Mesendoderm (in vitro differentiated cells): Measurements from ENCODE around the gene ANKFN1.

Experiments
- DNase-seq: peaks from one replicate; pipeline ENCODE4 v3.0.0; 2013
- H2AK5ac ChIP-seq: 2 replicates; pipeline ENCODE4 v1.6.1; 2013; ENCODE audit warnings: low read length, inconsistent platforms
- H2BK120ac ChIP-seq: 2 replicates; pipeline ENCODE4 v1.6.1; 2013; ENCODE audit warnings: low read depth, mild to moderate bottlenecking, low read length, moderate library complexity, mixed read lengths
- H2BK15ac ChIP-seq: replicated peaks from 2 replicates; pipeline ENCODE4 v1.6.1; 2013; ENCODE audit warnings: low read depth, mild to moderate bottlenecking, moderate library complexity
- H2BK5ac ChIP-seq: 2 replicates; pipeline ENCODE4 v1.6.1; 2013; ENCODE audit warnings: low read length, inconsistent platforms
- H3K18ac ChIP-seq: 2 replicates; pipeline ENCODE4 v1.6.1; 2013; ENCODE audit warnings: mild to moderate bottlenecking, low read length, mixed read lengths
- H3K23ac ChIP-seq: one replicate; pipeline ENCODE4 v1.6.1; 2013; ENCODE audit warnings: low read length
- H3K27ac ChIP-seq: 2 replicates; pipeline ENCODE4 v1.5.1; 2013; ENCODE audit warnings: low read depth, mild to moderate bottlenecking, inconsistent platforms, low read length, moderate library complexity
- H3K27me3 ChIP-seq: 2 replicates; pipeline ENCODE4 v1.6.1; 2013; ENCODE audit warnings: low read length, control low read depth, mild to moderate bottlenecking, inconsistent platforms; ENCODE audit not compliant: insufficient read depth, poor library complexity
- H3K36me3 ChIP-seq: 2 replicates; pipeline ENCODE4 v1.6.1; 2013; ENCODE audit warnings: low read length, inconsistent platforms; ENCODE audit not compliant: control insufficient read depth, insufficient read depth
- H3K4ac ChIP-seq: one replicate; pipeline ENCODE4 v1.6.1; 2013; ENCODE audit warnings: low read depth, mild to moderate bottlenecking, low read length, moderate library complexity
- H3K4me1 ChIP-seq: 2 replicates; pipeline ENCODE4 v1.6.1; 2013; ENCODE audit warnings: low read depth, low read length, inconsistent platforms; ENCODE audit not compliant: control insufficient read depth
- H3K4me2 ChIP-seq: 2 replicates; pipeline ENCODE4 v1.6.1; 2013; ENCODE audit warnings: low read length
- H3K4me3 ChIP-seq: 2 replicates; pipeline ENCODE4 v1.5.1; 2013; ENCODE audit warnings: mild to moderate bottlenecking, low read length
- H3K56ac ChIP-seq: one replicate; pipeline ENCODE4 v1.6.1; 2013; ENCODE audit warnings: low read length
- H3K79me1 ChIP-seq: 2 replicates; pipeline ENCODE4 v1.6.1; 2013; ENCODE audit warnings: low read length, inconsistent platforms
- H3K79me2 ChIP-seq: 2 replicates; pipeline ENCODE4 v1.6.1; 2013; ENCODE audit warnings: mild to moderate bottlenecking, low read length; ENCODE audit not compliant: control insufficient read depth, insufficient read depth
- H3K9ac ChIP-seq: 2 replicates; pipeline ENCODE4 v1.6.1; 2013; ENCODE audit warnings: low read length, inconsistent platforms
- H4K5ac ChIP-seq: one replicate; pipeline ENCODE4 v1.6.1; 2013; ENCODE audit warnings: low read length
- H4K8ac ChIP-seq: one replicate; pipeline ENCODE4 v1.6.1; 2013; ENCODE audit warnings: low read depth, mild to moderate bottlenecking, control low read depth, low read length, moderate library complexity
- WGBS: extraction: QIAGEN DNeasy Blood & Tissue Kit; methylation state at CpG from one replicate; pipeline ENCODE4 v1.1.7; 2013; ENCODE audit warnings: low lambda C conversion rate, missing lambda C conversion rate; ENCODE audit not compliant: insufficient coverage; ENCODE audit errors: extremely low coverage; 5-methylcytosine and 5-hydroxymethylcytosine counted together

ANKFN1 gene

GRCh38 chr17:56505154-56505756 is 352.0 kb downstream of the ANKFN1 start:
- no peak overlapping the region for H3K56ac ChIP-seq
- no peak overlapping the region for H3K4ac ChIP-seq
- DNase-seq, result no peak
- H2AK5ac ChIP-seq, result no peak overlapping the region
- no peak overlapping the region for H4K5ac ChIP-seq
- H3K36me3 ChIP-seq, result no peaks in the 10 kb centered on the region
- no peak overlapping the region for H2BK120ac ChIP-seq
- no peaks in the 10 kb centered on the region for H3K79me2 ChIP-seq
- H3K79me1 ChIP-seq, result no peaks in the 10 kb centered on the region
- no peak overlapping the region for H2BK15ac ChIP-seq
- no peak overlapping the region for H3K4me3 ChIP-seq
- H3K27ac ChIP-seq, result no peak overlapping the region
- no peak overlapping the region for H3K18ac ChIP-seq
- H3K4me1 ChIP-seq, result no peaks in the 10 kb centered on the region
- H3K27me3 ChIP-seq, result no peaks in the 10 kb centered on the region
- no peak overlapping the region for H4K8ac ChIP-seq
- no CpG with 5 or more reads among the region's 2 CpGs for WGBS
- H3K23ac ChIP-seq, result no peak overlapping the region
- no peak overlapping the region for H2BK5ac ChIP-seq
- H3K4me2 ChIP-seq, result no peak overlapping the region
- no peak overlapping the region for H3K9ac ChIP-seq

- H2BK120ac ChIP-seq, result no peak overlapping the region
- H3K18ac ChIP-seq, result no peak overlapping the region
- H3K23ac ChIP-seq, result no peak overlapping the region
- H2BK15ac ChIP-seq, result no peak overlapping the region
- no peaks in the 10 kb centered on the region for H3K36me3 ChIP-seq
- H3K4me2 ChIP-seq, result no peak overlapping the region
- no peak overlapping the region for H3K4ac ChIP-seq
- H3K4me3 ChIP-seq, result no peak overlapping the region
- H3K27ac ChIP-seq, result no peak overlapping the region
- H3K79me1 ChIP-seq, result no peaks in the 10 kb centered on the region
- no peak overlapping the region for H3K56ac ChIP-seq
- no peak overlapping the region for H2AK5ac ChIP-seq
- H3K4me1 ChIP-seq, result no peaks in the 10 kb centered on the region
- no peak overlapping the region for H4K5ac ChIP-seq
- no peak overlapping the region for H2BK5ac ChIP-seq
- DNase-seq, result peak; percentile 46
- H3K27me3 ChIP-seq, result no peaks in the 10 kb centered on the region
- H3K9ac ChIP-seq, result no peak overlapping the region
- no peak overlapping the region for H4K8ac ChIP-seq
- no peaks in the 10 kb centered on the region for H3K79me2 ChIP-seq
Measured at GRCh38 chr17:56506349-56506748, 353.1 kb downstream of the ANKFN1 start.

- Histone ChIP-seq H3K4me2 (no peak overlapping the region), H3K23ac (no peak overlapping the region), H3K4me1 (no peaks in the 10 kb centered on the region), H3K36me3 (no peaks in the 10 kb centered on the region), H3K79me2 (no peaks in the 10 kb centered on the region), H2BK5ac (no peak overlapping the region), H4K5ac (no peak overlapping the region), H2BK15ac (no peak overlapping the region), H2BK120ac (no peak overlapping the region), H2AK5ac (no peak overlapping the region), H3K4me3 (no peak overlapping the region), H4K8ac (no peak overlapping the region), H3K9ac (no peak overlapping the region), H3K27me3 (no peaks in the 10 kb centered on the region), H3K56ac (no peak overlapping the region), H3K27ac (no peak overlapping the region), H3K18ac (no peak overlapping the region), H3K79me1 (no peaks in the 10 kb centered on the region), H3K4ac (no peak overlapping the region)
- DNase-seq, result no peak
- no CpG with 5 or more reads among the region's 46 CpGs for WGBS
Measured at GRCh38 chr17:56510554-56511342, 357.5 kb downstream of the ANKFN1 start.

- Histone ChIP-seq H4K8ac (no peak overlapping the region), H3K18ac (no peak overlapping the region), H3K4me1 (no peaks in the 10 kb centered on the region), H3K79me2 (no peaks in the 10 kb centered on the region), H3K23ac (no peak overlapping the region), H4K5ac (no peak overlapping the region), H3K27me3 (no peaks in the 10 kb centered on the region), H3K56ac (no peak overlapping the region), H3K36me3 (no peaks in the 10 kb centered on the region), H3K9ac (no peak overlapping the region), H3K79me1 (no peaks in the 10 kb centered on the region), H2BK120ac (no peak overlapping the region), H2AK5ac (no peak overlapping the region), H2BK5ac (no peak overlapping the region), H3K4ac (no peak overlapping the region), H2BK15ac (no peak overlapping the region), H3K4me2 (no peak overlapping the region), H3K4me3 (no peak overlapping the region), H3K27ac (no peak overlapping the region)
- no CpG with 5 or more reads among the region's 2 CpGs for WGBS
- no peak for DNase-seq
Measured at GRCh38 chr17:56514264-56514663, 361.0 kb downstream of the ANKFN1 start.

- H2AK5ac ChIP-seq, result no peak overlapping the region
- H3K79me1 ChIP-seq, result no peaks in the 10 kb centered on the region
- no peak overlapping the region for H3K23ac ChIP-seq
- H2BK15ac ChIP-seq, result no peak overlapping the region
- DNase-seq, result no peak
- H3K56ac ChIP-seq, result no peak overlapping the region
- H3K18ac ChIP-seq, result no peak overlapping the region
- no peaks in the 10 kb centered on the region for H3K79me2 ChIP-seq
- H3K27me3 ChIP-seq, result no peaks in the 10 kb centered on the region
- no peak overlapping the region for H4K5ac ChIP-seq
- no peak overlapping the region for H3K4ac ChIP-seq
- WGBS, result no CpG with 5 or more reads among the region's 4 CpGs
- no peak overlapping the region for H3K9ac ChIP-seq
- H3K4me1 ChIP-seq, result no peaks in the 10 kb centered on the region
- H3K27ac ChIP-seq, result no peak overlapping the region
- no peak overlapping the region for H4K8ac ChIP-seq
- no peaks in the 10 kb centered on the region for H3K36me3 ChIP-seq
- no peak overlapping the region for H3K4me2 ChIP-seq
- H2BK120ac ChIP-seq, result no peak overlapping the region
- H3K4me3 ChIP-seq, result no peak overlapping the region
- no peak overlapping the region for H2BK5ac ChIP-seq
Measured at GRCh38 chr17:56514899-56515298, 361.6 kb downstream of the ANKFN1 start.
